GM18502 (cell line): ENCODE results near the gene CCNA2.

Experiments used
- ATAC-seq: cut with Tn5 transposase; IDR thresholded peaks from one replicate; pipeline ENCODE4 v1.9.1; 2021; ENCODE audit warnings: mild to moderate bottlenecking; ENCODE audit not compliant: unreplicated experiment, poor library complexity

The CCNA2 gene

DNA sequence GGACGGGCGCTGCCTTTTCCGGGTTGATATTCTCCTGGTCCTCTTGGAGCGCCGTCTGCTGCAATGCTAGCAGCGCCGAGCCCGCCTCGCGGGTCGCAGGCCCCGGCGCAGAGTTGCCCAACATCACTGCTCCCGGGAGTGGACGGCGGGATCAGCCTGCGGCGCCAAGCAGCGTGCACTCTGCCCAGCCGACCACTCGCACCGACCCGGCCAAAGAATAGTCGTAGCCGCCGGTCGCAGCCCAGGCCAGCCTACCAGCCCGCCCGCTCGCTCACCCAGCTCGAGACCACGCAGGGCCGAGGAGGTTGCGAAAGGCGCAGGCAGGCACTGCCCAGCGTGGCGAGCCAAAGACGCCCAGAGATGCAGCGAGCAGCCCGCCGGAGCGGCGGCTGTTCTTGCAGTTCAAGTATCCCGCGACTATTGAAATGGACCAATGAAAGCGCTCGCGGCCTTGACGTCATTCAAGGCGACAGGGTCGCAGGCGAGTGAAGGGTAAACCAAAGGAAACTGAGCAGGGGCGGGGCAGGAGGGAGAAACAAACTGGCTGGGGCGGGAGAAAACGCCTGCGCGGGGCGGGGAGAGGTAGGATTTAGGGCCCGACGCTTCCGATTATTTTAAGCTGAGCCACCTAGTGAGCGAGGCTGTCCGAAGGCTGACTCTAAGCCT, at the start of gene CCNA2:
TSS of gene CCNA2 (minus strand) at position 379 of the 666 bp plus-strand sequence. CDS start at position 124, 255 bp downstream.
- peak; percentile 93 for ATAC-seq

DNA sequence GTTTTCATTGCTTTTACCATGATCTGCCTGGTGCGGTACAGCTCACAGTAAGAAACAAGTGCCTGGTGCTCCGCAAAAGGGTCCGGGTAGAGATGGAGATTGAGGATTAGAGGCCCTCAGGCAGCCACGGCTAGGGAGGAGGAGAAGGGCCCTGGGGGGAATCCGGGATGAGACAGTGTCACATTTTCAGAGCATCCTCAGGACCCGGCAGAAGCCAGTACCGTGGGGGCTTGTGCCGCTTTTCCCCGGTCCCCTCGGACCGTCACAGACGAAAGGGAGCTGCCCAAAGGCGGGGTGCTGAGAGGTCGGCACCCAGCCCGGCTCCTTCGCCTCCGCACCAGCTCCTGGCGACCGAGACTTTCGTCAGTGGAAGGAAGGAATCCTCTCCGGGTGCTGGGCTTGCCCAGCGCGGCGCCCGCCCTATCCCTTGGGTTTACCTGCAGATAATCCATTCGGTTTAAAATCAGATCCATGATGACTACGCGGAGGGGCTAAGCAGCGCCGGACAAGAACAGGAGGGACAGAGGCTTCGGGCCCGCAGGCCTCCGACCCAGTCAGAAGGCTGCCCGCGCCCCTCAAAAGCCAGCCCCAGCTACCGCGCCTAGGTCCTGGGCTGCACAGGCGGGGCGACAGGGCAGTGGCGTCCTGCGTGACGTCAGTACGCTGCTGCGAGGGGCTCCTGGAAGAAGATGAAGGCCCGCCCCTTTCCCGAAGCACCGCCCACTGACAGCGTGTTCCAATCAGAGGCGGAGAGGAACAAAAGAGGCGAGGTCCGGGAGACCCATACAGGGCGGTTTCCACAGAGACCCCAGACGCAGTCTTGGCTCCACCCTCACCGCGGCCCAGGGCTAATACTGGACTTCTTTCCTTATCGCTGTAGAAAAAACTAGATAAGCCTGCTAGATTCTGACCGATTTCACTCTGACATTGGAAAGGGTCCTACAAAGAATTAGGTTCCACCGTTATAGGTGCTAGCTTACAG, 46.4 kb upstream of the CCNA2 start, which contains the start of gene BBS7:
TSS of gene BBS7 (minus strand) at position 634 of the 982 bp plus-strand sequence. CDS start at position 473, 161 bp downstream.
- peak; percentile 99 for ATAC-seq

DNA sequence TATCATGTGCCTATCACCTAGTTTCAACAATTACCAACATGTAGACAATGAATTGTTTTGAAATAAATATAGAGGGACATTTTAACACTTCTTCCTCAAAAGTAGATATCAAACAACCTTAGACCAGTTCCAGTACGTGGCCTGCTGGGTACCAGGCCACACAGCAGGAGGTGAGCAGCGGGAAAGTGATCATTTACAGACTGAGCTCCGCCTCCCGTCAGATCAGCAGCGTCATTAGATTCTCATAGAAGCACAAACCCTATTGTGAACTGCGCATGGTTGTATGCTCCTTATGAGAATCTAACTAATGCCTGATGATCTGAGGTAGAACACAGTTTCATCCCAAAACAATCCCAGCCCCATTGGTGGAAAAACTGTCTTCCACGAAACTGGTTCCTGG, 40.1 kb upstream of the CCNA2 start:
- no peak for ATAC-seq

DNA sequence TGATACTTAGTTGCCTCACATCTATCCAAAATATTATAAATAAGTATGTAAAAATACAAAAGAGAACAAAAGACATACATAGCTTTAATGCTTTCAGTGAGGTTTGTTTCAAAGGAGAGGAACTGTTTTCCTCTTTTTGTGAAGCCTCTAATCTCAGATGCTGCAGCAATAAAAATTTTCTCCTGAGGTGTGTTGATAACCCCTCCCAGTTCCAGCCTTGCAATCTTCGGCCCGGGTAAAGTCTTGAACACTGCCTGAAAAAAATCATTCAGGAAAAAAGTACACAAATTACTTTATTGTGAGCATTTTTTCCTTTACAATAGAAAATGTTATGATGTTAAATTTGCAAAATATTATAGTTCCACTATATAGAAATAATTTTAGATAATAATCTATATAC, 37.7 kb upstream of the CCNA2 start:
- no peak for ATAC-seq

DNA sequence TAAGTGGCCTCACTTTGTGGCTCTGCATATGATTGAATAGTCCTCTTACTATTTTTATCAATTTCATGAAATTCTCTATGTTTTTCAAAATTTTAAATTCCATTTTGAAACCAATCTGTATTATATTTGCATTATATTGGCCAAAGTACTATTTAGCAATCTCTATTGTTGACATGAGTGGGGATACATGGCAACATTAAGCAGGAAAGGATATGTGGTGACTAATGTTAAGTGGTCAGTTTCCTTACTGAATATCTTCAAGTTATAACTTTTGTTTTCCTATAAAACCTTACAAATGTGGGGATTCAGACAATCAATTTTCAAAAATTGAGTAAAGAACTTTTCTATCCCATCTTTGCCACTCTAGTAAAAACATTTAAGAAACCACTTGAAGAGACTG, 36.4 kb upstream of the CCNA2 start:
- ATAC-seq = no peak

DNA sequence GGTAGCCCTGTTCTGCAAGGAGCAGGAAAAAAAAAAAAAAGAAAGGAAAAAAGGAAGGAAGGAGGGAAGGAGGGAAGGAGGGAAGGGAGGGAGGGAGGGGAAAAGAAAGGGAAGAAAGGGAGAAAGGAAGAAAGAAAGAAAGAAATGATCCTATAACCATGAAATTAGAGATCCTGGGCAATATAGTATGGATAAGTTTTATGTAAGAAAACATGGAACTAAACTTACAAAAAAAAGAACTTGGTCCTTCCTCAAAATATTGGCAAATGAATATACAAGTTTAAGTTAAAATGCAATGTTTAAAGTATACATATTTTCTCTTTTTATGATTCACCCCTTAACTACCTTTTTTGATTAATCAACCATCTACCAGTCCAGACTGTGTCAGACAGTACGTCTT, 27.7 kb upstream of the CCNA2 start:
- ATAC-seq = no peak

DNA sequence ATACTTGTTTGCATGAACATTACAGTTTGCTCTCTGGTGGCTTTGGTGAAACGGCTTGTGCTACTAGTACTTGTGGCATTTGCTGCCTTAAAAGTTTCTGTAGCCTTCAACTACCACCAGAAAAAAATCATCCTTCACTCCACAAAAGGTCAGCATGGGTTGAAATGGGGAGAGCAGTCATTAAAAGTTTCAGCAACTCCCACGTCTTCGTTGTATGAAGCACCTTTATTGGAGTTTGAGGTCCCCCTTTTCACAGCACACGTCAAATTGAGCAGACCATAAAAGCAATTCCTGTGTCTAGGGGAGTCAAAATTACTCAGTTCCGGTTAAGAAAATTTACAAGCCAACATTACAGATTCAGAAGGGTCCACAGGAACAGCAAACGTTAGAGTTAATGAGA, 23.0 kb upstream of the CCNA2 start:
- ATAC-seq = no peak

DNA sequence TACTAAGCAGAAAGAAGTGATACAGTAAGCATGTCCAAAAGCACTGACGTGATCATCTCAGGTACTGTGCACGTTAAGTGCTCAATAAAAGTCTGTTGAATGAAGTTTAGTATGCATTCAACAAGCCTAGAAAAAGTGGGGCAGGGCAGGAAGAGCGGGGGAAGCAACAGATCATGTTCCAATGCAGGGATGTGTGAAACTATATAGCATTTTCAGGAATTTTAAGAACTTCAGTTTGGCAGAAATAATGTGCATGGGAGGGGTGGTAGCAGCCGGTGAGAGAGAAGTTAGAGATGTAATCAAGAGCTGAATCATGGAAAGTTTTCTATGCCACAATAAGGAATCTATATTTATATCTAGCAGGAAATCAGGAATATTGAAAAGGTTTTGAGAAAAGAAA, 19.2 kb upstream of the CCNA2 start:
- ATAC-seq = no peak

DNA sequence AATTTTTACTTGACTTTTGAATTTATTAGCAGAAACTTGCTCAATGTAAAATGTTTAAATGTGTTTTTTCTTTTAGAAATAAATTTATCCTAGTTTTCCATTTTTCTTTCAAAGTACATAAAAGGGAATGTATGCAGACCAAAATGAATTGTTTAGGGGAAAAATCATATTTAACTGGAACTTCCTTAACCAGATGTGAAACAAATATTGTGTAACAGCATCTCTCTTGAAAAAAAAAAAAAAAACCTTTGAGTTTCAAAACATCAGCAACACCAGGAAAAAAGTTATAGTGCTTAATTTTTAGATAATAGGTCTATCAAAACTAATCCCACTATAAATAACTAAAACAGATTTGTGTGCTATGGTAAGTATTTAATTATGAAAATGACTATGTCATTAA, 14.5 kb upstream of the CCNA2 start:
- no peak for ATAC-seq

DNA sequence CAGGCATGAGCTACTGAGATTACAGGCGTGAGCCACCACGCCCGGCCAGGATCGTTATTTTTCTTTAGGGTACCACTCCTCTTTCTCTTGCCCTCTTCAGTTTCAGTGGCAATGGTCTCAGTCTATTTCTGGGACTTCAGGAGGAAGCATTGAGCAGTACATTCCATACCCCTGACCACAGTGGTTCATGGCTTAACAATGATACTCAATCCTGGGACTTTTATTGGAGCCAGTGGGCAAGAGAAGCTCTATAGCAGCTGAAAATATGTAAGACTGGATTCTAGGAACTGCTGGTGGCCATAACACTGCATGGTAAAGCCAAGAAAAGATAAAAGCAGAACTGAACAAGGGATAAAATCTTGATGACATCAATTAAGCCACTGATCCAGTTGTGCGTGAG, 5.8 kb upstream of the CCNA2 start:
- ATAC-seq = no peak

DNA sequence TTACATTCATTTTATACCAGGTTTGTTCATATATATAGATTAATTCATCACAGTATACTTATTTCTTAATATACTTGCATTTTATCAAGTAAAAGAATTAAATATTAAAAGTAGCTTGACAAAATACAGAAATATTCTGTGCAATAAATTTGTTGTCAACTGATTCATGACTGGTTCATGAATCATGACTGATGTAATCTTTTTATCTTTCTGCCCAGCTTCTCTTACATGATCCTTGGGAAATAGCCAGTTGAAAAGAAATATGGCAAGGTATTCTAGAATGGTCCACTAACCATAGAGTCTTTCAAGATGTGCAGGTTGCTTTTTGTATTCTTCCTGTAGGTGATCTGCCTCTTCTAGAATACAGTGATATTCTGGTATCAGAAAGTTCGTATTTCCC, 4.2 kb upstream of the CCNA2 start:
- ATAC-seq = no peak

DNA sequence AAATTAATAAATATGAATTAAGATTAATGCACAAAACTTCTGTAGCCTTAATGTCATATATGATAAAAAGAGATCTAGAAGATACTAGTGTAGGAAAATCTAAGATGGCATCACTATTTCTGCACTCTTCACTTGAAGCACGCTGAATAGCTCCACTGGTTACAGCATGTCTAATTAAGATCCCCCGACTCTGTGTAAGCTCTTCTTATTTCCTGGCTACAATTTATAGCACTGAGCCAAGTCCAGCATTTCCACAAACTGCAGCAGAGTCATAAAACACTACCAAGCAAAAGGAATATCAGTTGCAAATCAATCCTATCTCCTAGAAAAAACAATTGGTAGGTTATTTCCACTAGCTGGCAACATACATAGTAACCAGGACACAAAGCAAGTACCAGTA, 1.3 kb upstream of the CCNA2 start:
- no peak for ATAC-seq

DNA sequence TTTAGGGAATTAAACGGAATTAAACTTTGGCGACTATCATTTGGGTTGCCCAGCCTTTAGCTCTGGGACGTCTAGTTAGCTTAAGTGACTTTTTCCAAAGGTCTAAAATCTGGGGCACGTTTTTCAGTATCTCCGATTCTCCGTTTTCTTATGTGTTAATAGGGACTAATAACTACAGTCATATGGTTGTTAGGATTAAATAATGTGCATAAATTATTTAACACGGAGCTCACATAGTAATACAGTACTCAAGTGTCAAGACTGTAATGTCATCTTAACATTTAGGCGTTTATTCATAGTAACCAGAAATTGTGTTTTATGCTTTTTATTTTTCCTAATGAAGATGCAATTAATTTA, 466 bp upstream of the CCNA2 start:
- peak; percentile 2 for ATAC-seq

DNA sequence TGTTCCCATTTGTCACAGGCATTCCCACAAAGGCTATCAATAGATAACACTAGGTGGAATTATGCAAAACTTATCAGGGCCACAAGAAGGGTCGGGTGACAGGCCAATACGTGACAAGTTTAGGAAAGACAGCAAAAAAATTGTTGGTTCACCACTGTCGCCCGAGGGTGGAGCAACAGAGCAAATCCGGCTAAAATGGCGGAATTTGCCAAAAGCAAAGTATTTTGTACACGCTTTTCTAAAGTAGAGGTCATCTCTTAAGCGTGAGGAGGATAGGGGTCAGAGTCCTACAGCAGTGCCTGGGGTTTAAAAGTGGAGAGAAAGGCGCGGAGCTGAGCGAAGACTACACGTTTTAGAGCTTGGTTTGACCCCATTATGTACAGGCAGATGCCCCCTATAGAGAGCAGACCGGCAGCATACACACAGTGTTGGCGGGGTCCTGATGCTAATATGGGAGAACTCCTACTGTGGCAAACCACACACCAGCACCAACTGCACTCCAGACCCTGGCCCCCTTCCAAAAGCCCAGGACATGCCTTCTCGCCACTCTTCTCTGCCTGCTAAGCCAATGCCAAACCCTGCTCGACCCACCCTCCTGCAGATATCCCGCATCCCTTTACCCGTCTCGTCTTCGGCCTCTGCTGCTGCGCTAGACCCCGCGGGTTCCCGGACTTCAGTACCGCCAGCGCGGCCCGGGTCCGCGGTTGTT, 733 bp downstream of the CCNA2 start:
- peak; percentile 55 for ATAC-seq

DNA sequence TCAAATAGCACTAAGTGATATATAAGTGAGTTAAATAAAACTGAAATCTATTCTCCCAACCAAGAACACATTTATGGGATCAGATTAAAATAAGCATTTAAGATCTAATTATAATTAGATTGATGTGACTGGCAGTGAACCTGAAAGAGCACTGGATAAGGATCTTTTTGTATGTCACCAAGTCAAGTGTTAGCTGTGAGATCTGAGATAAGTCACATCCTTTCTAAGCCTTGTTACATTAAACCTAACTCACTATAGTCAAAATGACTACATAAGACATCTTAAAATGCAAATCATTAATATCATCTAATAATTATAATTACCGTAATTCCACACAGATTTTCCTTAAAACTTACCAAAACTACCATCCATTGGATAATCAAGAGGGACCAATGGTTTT, 1.6 kb downstream of the CCNA2 start:
- ATAC-seq = no peak

DNA sequence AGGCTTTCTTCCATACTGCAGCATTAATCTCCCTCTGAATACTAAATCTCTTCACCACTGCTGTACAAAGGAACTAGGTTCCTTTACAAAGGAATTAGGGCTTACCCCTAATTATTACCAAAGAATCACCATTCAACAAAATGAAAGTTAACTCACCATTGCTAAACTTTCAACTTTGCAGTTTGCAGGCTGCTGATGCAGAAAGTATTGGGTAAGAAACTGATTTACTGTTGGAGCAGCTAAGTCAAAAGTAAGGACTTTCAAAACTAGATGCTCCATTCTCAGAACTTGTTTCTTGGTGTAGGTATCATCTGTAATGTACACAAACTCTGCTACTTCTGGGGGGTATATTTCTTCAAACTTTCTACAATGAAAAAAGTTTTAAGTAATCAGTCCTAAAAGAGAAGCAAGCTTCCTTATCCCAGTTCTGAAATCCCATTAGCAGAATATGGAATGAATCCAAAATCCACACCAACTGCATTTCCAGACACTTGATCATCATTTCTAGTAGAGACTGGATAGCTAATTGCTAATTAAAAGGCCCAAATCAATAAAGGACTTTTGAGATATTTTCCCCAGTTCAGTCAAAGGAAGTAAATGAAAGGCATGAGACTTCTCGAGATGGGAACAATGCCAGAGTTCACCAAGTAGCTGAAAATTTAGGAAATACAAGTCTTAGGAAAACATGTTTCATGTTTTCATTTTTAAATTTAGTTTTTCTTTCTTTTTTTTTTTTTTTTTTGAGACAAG, 4.3 kb downstream of the CCNA2 start:
- ATAC-seq = no peak

DNA sequence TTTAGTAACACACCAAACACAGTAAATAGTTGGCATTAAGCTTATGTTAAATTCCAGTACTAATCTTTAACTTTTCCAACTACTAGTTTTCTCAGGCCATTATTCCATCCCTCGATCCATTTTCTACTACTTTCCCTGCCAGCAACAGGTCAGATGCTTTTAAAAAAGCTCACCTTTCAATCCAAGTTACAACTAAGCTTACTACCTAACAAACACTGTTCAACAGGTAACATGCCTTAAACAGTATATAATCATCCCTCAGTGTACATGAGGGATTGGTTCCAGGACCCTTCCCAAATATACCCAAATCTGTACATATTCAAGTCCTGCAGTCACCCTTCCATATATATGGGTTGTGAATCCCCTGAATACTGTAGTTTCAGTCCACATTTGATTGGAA, 5.5 kb downstream of the CCNA2 start:
- ATAC-seq = no peak

DNA sequence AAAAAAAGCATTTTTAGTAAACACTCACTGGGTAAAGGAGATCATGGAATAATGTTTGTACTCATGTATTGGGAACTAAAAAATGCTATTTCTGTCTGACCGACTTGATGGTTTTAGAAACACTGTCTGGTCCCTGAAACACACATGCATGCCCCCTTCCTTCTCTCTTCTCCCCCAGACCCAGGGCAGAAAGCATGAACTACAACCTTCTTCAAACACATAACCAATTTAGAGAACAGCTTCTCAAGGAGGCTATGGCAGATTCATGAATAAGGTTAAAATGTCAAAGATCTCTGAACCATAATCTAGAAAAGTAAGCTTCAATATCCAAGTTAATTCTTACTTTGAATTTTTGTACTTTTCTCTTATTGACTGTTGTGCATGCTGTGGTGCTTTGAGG, 6.0 kb downstream of the CCNA2 start:
- no peak for ATAC-seq

DNA sequence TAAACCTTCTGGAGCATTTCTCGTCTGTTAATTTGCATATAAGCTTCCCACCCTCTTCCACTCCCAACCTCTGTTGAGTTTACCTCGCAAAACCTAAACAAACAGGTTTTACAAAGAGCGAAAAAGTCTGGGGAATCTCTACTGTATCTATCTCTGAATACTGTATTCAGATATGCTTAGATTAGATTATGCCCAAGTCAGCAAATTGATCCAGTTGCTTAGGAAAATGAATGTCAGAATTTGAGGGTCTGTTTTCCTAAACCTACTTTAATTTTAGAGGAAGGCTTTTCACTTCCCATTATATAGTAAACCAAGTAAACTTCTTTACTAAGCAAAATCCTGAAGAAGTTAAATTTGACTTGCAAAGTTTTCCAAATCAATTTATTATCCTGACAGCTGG, 6.7 kb downstream of the CCNA2 start:
- ATAC-seq = no peak

DNA sequence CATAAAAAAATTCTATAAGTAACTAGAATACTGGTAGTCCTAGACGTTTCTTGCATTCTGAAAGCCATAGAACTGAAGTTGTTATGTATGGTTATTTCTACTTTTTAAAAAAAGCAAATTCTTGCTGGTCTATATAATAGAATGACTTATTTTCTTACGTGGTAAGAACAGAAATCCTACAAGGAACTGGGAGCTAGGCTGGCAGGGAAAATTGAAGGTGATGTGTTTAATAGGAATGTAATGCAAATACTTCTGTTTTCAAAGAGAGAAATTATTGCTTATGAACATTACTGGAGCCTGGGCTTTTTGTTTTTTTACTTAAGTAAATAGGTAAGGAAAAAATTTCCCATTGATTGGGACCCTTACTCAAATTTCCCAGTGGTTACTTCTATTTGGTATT, 8.9 kb downstream of the CCNA2 start:
- no peak for ATAC-seq
